GM18498 (cell line): ENCODE data around the gene CLEC14A.

Experiments used
- ATAC-seq: cut with Tn5 transposase; IDR thresholded peaks from one replicate; pipeline ENCODE4 v1.9.1; 2021; ENCODE audit warnings: mild to moderate bottlenecking, moderate library complexity; ENCODE audit not compliant: unreplicated experiment

CLEC14A gene

GRCh38 chr14:38255673-38256532, at the start of gene CLEC14A:
CLEC14A (minus strand) TSS chr14:38256093; CDS start chr14:38256022, 71 bp downstream.
- ATAC-seq: no peak

DNA sequence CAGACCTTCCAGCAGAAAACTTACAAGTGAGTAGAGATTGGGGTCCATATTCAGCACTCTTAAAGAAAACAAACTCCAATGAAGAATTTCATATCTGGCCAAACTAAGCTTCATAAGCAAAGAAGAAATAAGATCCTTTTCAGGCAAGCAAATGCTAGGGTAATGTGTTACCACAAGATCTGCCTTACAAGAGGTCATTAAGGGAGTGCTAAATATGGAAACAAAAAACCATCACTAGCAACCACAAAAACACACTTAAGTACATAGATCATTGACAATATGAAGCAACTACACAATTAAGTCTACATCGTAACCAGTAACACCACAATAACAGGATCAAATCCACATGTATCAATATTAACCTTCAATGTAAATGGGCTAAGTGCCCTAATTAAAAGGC, 47.1 kb upstream of the CLEC14A start:
- ATAC-seq: no peak

DNA sequence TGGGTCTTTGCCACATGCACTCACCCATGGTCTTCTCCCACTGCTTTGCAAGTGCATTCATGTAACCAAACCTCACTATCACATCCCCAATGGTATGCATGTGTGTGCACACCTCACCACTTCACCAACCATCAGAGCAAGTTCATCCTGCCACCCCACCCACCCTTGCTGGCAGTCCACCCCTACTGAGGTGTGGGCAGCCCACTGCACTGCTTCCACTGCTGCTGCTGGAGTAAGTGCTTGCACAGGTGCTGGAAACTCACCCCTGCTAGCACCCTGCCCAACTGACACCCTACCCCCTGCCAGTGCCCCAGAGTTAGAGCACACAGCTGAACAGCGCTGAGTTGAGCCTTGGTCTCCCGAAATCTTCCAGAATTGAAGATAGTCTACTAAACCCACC, 46.1 kb upstream of the CLEC14A start:
- ATAC-seq: no peak

GRCh38 chr14:38297681-38298080, 41.8 kb upstream of the CLEC14A start:
- ATAC-seq: no peak

GRCh38 chr14:38291681-38292467, 36.0 kb upstream of the CLEC14A start:
- no peak for ATAC-seq

DNA sequence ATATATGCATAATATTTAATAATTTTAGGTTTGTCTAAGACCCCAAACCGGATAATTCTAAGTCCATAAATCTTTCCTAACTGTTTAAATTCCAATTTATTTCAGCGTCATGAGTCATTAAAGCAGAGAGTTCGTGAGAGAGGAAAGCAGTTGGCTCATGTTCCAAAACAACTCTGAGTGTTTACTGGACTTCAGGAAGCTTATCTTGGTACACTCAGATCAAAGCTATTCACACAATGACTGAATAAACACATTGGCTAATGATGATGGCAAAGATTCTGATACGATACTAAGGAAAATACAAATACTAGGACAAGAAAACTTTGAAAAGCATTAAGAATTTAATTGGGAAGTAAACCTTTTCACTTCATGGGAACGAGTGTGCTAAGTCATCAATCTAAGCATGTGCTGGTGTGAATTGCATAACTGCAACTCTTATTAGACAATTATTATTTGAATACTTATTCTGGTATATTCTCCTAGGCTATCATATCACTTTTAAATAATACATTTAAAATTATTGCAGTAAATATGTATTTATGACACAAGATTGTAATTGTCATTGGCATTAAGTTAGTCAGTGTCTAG, 34.8 kb upstream of the CLEC14A start:
- ATAC-seq: no peak

DNA sequence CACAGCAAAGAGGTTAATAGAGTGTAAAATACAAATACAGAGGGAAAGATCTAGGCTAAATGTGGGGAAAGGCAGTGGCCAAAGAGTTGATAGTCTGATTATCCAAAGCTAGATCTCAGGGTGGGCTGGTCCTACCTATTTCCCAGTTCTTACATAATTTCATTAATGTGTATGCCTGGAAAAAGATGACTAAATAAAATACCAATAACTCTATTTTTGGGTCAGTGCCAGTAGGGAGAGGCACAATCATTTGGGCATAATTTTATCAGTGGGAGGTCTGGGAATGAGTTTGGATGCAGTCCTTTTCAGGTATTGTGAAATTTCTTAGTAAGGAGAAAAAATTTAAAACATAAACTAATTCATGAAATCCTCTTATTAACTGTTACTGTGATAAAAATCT, 30.6 kb upstream of the CLEC14A start:
- no peak for ATAC-seq

GRCh38 chr14:38285962-38286361, 30.1 kb upstream of the CLEC14A start:
- ATAC-seq: no peak

DNA sequence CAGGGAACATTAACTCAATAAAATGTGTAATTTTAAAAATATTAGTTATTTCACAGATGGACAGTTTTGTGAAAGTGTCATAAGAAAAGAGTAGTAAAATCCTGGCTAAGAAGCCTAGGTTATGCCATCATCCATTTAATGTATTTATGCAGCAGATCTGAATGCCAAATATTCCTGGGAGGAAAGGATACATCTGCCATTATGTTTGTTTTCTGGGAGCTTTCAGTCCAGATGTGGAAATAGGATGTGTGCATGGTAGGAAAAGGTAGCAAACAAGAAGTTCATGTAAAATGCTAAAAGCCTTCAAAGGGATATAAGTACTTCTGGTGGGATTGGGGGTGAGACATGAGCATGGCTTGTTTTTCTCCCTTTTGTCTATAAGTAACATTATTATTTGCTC, 27.0 kb upstream of the CLEC14A start:
- no peak for ATAC-seq

GRCh38 chr14:38280081-38280480, 24.2 kb upstream of the CLEC14A start:
- no peak for ATAC-seq

DNA sequence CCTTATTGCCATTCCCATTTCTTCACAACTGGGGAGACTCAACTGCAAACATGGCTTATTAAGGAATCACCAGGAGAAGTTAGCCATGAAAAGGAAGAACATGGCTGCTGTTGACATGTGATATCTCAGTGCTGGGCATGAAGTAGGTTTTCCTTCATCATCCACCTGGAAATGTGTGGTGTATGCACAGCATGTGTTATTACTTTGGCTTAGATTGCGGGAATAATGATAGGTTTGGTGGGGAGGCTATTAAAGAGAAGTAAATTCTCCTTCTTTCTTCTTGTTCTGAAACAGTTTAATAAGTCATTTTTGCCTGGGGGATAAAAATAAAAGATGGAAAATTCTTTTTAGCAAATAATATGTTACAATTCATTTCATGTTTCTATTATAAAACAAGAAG, 23.7 kb upstream of the CLEC14A start:
- ATAC-seq: no peak

- no peak for ATAC-seq
These were observed 22.1 kb upstream of the CLEC14A start for GRCh38 chr14:38278035-38278434.

DNA sequence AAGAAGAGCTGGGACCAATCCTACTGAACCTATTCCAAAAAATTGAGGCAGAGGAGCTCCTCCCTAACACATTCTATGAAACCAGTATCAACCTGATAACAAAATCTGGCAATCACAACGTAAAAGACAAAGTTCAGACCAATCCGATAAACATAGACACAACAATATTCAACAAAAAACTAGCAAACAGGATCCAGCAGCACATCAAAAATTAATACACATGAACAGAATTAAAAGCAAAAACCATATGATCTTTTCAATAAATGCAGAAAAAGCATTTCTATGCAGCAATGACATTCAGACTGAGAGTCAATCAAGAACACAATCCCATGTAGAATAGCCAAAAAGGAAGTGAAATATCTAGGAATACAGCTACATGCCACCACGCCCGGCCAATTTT, 7.0 kb upstream of the CLEC14A start:
- ATAC-seq: no peak

DNA sequence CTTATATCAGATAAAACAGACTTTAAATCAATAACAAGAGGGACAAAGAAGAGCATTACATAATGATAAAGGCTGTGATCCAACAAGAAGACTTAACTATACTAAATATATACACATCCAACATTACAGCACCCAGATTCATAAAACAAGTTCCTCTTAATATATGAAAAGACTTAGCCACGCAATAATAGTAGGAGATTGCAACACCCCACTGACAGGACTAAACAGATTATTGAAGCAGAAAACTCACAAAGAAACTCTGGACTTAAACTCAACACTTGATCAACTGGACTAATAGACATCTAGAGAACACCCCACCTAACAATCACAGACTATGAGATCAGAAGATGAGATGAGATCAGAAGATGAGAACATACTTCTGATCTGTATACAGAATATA, 5.7 kb upstream of the CLEC14A start:
- no peak for ATAC-seq

GRCh38 chr14:38257507-38257906, 1.6 kb upstream of the CLEC14A start:
- ATAC-seq: no peak

- no peak for ATAC-seq
These were observed 594 bp upstream of the CLEC14A start for GRCh38 chr14:38256533-38256840.

- ATAC-seq: no peak
These were observed 553 bp downstream of the CLEC14A start for GRCh38 chr14:38255408-38255672.

DNA sequence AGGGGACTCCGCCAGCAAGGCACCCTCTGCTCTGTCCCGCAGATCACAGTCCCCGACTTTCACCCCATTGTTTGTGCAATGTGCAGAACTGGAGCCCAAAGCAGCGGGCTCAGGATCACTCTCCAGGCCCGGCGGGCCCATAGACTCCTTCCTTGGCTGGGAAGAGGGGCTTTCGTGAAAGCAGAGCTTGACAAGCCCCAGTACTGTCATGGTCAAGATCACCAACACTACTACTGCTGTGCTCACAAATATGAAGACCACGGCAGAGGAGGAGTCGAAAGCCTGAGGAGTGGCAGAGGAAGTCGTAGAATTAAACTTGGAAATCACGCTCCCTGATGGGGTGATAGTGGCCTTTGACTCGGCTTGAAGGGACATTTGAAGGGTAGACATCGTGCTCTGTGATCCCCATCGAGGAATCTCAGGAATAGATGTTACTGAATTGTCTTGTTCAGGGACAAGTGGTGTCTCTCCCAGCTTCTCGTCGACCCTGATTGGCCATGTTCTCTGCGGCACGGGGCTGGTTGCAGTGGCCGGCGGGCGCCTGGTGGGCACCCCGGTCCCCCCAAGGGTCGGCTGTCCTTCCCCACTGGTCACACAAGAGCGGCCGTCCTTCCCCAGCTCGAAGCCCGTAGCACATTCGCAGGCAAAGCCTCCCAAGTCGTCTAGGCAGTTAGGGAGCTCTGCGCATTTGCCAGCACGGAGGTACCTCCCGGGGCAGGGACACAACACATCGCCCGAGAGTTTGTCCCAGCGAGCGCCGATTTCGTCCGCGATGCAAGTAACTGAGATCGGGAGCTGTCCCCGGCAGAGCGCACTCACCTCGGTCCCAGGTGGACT, 1.1 kb downstream of the CLEC14A start:
- ATAC-seq: no peak

- no peak for ATAC-seq
These were observed 2.2 kb downstream of the CLEC14A start for GRCh38 chr14:38253676-38254075.

DNA sequence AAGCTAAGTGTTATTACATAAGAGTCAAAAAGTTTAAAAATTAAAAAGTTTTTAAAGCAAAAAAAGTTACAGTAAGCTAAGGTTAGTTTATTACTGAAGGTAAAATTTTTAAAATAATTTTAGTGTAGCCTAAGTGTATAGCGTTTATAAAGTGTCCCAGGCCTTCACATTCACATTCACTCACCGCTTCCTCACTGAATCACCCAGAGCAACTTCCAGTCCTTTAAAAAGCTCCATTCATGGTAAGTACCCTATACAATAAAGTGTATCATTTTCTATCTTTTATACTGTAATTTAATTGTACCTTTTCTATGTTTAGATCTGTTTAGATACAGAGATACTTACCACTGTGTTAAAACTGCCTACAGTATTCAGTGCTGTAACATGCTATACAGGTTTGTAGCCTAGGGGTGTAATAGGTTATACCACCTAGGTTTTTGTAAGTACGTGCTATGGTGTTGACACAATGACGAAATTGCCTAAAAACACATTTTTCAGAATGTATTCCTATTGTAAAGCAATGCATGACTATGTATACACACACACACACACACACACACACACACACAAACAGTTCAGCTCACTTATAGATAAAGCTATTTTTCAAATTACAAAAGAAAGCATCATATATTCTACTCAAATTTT, 3.7 kb downstream of the CLEC14A start:
- ATAC-seq: no peak

DNA sequence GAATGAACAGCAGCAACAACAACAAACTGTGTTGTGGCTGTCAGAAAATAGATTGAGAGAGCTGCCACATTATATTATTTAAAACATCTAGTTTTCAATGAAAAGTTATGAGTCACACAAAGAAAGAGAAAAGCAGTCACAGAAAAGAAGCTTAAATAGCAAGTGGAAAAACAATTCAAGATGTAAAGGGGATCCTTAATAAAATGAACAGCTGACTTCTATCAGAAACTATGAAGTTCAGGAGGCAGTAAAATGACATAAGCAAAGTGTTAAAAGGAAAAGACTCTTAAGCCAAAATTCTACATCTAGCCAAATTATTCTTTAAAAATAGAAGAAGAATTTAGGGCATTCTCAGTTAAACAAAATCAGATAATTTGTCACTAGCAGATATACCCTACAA, 5.6 kb downstream of the CLEC14A start:
- no peak for ATAC-seq
